GM21737 (cell line): Measurements from ENCODE around the gene BTF3.
"Not testable (repeated sequence)": the region's sequence is repeated elsewhere in the genome, so short reads cannot be mapped to it uniquely, and the experiment has no call there.

Experiments
- ATAC-seq: cut with Tn5 transposase; IDR thresholded peaks from one replicate; pipeline ENCODE4 v1.9.1; 2021; ENCODE audit warnings: mild to moderate bottlenecking, moderate library complexity; ENCODE audit not compliant: unreplicated experiment

The BTF3 gene

GRCh38 chr5:73485715-73486114 lies 12.5 kb upstream of the BTF3 start:
- no peak for ATAC-seq

- ATAC-seq: no peak
These were observed 11.9 kb upstream of the BTF3 start for GRCh38 chr5:73486119-73486899.

GRCh38 chr5:73487257-73487656 lies 11.0 kb upstream of the BTF3 start:
- ATAC-seq: not testable (repeated sequence)

- ATAC-seq: no peak
These were observed 10.4 kb upstream of the BTF3 start for GRCh38 chr5:73487815-73488214.

- no peak for ATAC-seq
These were observed 9.4 kb upstream of the BTF3 start for GRCh38 chr5:73488806-73489205.

GRCh38 chr5:73490088-73490487 lies 8.2 kb upstream of the BTF3 start:
- no peak for ATAC-seq

GRCh38 chr5:73491155-73491554 lies 7.1 kb upstream of the BTF3 start:
- no peak for ATAC-seq

GRCh38 chr5:73493421-73493820 lies 4.8 kb upstream of the BTF3 start:
- ATAC-seq: no peak

GRCh38 chr5:73494721-73495120 lies 3.5 kb upstream of the BTF3 start:
- ATAC-seq: no peak

- no peak for ATAC-seq
These were observed 2.4 kb upstream of the BTF3 start for GRCh38 chr5:73495772-73496335.

GRCh38 chr5:73496984-73497457 lies 1.2 kb upstream of the BTF3 start:
- ATAC-seq: no peak

GRCh38 chr5:73497497-73498056 lies 665 bp upstream of the BTF3 start:
- ATAC-seq: no peak

GRCh38 chr5:73499187-73499586 lies 945 bp downstream of the BTF3 start:
- ATAC-seq: no peak

- ATAC-seq: no peak
These were observed 1.5 kb downstream of the BTF3 start for GRCh38 chr5:73499756-73500155.

- ATAC-seq: no peak
These were observed 3.2 kb downstream of the BTF3 start for GRCh38 chr5:73501406-73501805.

GRCh38 chr5:73506459-73506955 lies 8.3 kb downstream of the BTF3 start:
- ATAC-seq: no peak

- no peak for ATAC-seq
These were observed 8.8 kb downstream of the BTF3 start for GRCh38 chr5:73507062-73507461.

GRCh38 chr5:73508521-73508920 lies 10.3 kb downstream of the BTF3 start:
- not testable (repeated sequence) for ATAC-seq

- no peak for ATAC-seq
These were observed 15.8 kb downstream of the BTF3 start for GRCh38 chr5:73513996-73514395.

- ATAC-seq: no peak
These were observed 16.2 kb downstream of the BTF3 start for GRCh38 chr5:73514418-73514817.

GRCh38 chr5:73515232-73515631 lies 17.0 kb downstream of the BTF3 start:
- ATAC-seq: no peak
